A549 (cell line): Measurements from ENCODE around the gene ZSCAN16. TPM values are rescaled to one million over a fixed set of nuclear protein-coding genes. Genes with fewer than 3 reads are reported as not detected.

Experiments
- ATAC-seq, 2 experiments: fragments of 200-7000 bp in 1 of 2; fragments of >200 bp in 1 of 2; cut with Nextera tagmentation in 1 of 2; cut with Tn5 transposase in 1 of 2; 3 replicates each; pipeline versions ENCODE4 v1.8.0 to v1.9.1; 2018 to 2020; ENCODE audit warnings: mild to moderate bottlenecking in 1 of 2, moderate library complexity in 1 of 2
- CTCF ChIA-PET: fragments of 300-600 bp; sonication (Branson Sonifier 250); formaldehyde crosslinking; extraction: SDS; loops from one replicate; lab custom pipeline; 2021; ENCODE audit warnings: antibody characterized with exemption, inconsistent platforms; lab: Yijun Ruan, JAX
- POLR2A ChIA-PET: fragments of 350-600 bp; formaldehyde crosslinking; extraction: SDS; loops from one replicate; lab custom pipeline; 2021; ENCODE audit warnings: antibody characterized with exemption, inconsistent platforms; lab: Yijun Ruan, JAX
- DNase-seq, 2 experiments: peaks; one replicate each; pipeline versions ENCODE4 v3.0.0 to v3.0.0-alpha.2; 2011 to 2016; ENCODE audit warnings: low read depth in 1 of 2, low spot score in 1 of 2
- FAIRE-seq: peaks from 2 replicates; lab custom pipeline; 2011; peaks lifted over from hg19 to GRCh38; lab: Jason Lieb, UNC
- H3K27ac ChIP-seq, 2 experiments: fragments of >200 bp; sonication (Bioruptor Twin); formaldehyde crosslinking; 3 replicates each; pipeline ENCODE4 v1.5.1; 2016 to 2017
- H3K4me1 ChIP-seq: fragments of >200 bp; sonication (Bioruptor Twin); formaldehyde crosslinking; 3 replicates; pipeline ENCODE4 v1.6.1; 2016
- H3K4me2 ChIP-seq: fragments of >200 bp; sonication (Bioruptor Twin); formaldehyde crosslinking; 3 replicates; pipeline ENCODE4 v1.6.1; 2016
- H3K4me3 ChIP-seq: fragments of >200 bp; sonication (Bioruptor Twin); formaldehyde crosslinking; 3 replicates; pipeline ENCODE4 v1.5.1; 2016
- H3K9me3 ChIP-seq: fragments of >200 bp; sonication (Bioruptor Twin); formaldehyde crosslinking; 3 replicates; pipeline ENCODE4 v1.6.1; 2016
- CEBPB ChIP-seq, 2 experiments: fragments of >200 bp in 1 of 2; sonication (Bioruptor Twin) in 1 of 2; formaldehyde crosslinking in 1 of 2; IDR thresholded peaks; 2 replicates each; pipeline ENCODE4 v1.6.1; 2012 to 2016
- CHD2 ChIP-seq: fragments of 150-350 bp; IDR thresholded peaks from 2 replicates; pipeline ENCODE4 v1.6.1; 2014; ENCODE audit warnings: low read length; ENCODE audit not compliant: partially characterized antibody
- EHF ChIP-seq: fragments of 250-450 bp; sonication (Bioruptor Pico); IDR thresholded peaks from 2 replicates; pipeline ENCODE4 v1.5.0; 2020; ENCODE audit warnings: mild to moderate bottlenecking
- EHMT2 ChIP-seq: fragments of 200-600 bp; sonication (generic); IDR thresholded peaks from 2 replicates; pipeline ENCODE4 v1.6.1; 2016; ENCODE audit warnings: antibody characterized with exemption, low read depth, mild to moderate bottlenecking, moderate library complexity
- ESRRA ChIP-seq: fragments of 150-350 bp; IDR thresholded peaks from 2 replicates; pipeline ENCODE4 v1.6.1; 2014; ENCODE audit warnings: mild to moderate bottlenecking, low read length, borderline replicate concordance
- FOSL2 ChIP-seq, 2 experiments: fragments of 450-650 bp in 1 of 2; fragments of >200 bp in 1 of 2; sonication (Bioruptor Twin) in 1 of 2; formaldehyde crosslinking; IDR thresholded peaks; 2 replicates each; pipeline versions ENCODE4 v1.5.0 to v1.6.1; 2016 to 2020; ENCODE audit warnings: mild to moderate bottlenecking in 1 of 2, moderate library complexity in 1 of 2
- FOXS1 ChIP-seq: fragments of 250-450 bp; sonication (Bioruptor Pico); IDR thresholded peaks from 2 replicates; pipeline ENCODE4 v1.5.0; 2020; ENCODE audit warnings: mild to moderate bottlenecking, moderate library complexity
- HMGXB4 ChIP-seq: fragments of 250-450 bp; sonication (Bioruptor Pico); IDR thresholded peaks from 2 replicates; pipeline ENCODE4 v1.5.0; 2021; ENCODE audit warnings: mild to moderate bottlenecking, moderate library complexity, borderline replicate concordance
- HOXA7 ChIP-seq: fragments of 250-450 bp; sonication (Bioruptor Pico); IDR thresholded peaks from 2 replicates; pipeline ENCODE4 v1.5.0; 2020; ENCODE audit warnings: mild to moderate bottlenecking, moderate library complexity
- HOXB13 ChIP-seq: fragments of 250-450 bp; sonication (Bioruptor Pico); IDR thresholded peaks from 2 replicates; pipeline ENCODE4 v1.5.0; 2020; ENCODE audit warnings: low read depth, mild to moderate bottlenecking, moderate library complexity
- KDM1A ChIP-seq: fragments of 200-600 bp; sonication (generic); IDR thresholded peaks from 2 replicates; pipeline ENCODE4 v1.6.1; 2016; ENCODE audit warnings: low read depth, mild to moderate bottlenecking
- KDM5A ChIP-seq: fragments of 200-600 bp; sonication (generic); IDR thresholded peaks from 2 replicates; pipeline ENCODE4 v1.6.1; 2016; ENCODE audit warnings: antibody characterized with exemption, mild to moderate bottlenecking
- MAFK ChIP-seq: fragments of 450-650 bp; IDR thresholded peaks from 2 replicates; pipeline ENCODE4 v1.6.1; 2014; ENCODE audit not compliant: partially characterized antibody
- MAX ChIP-seq: IDR thresholded peaks from 2 replicates; pipeline ENCODE4 v1.6.1; 2012
- MAZ ChIP-seq: fragments of 150-350 bp; IDR thresholded peaks from 2 replicates; pipeline ENCODE4 v1.6.1; 2014; ENCODE audit warnings: antibody characterized with exemption, low read depth, low read length, borderline replicate concordance
- MYC ChIP-seq: IDR thresholded peaks from 2 replicates; pipeline ENCODE4 v1.6.1; 2012; ENCODE audit warnings: mild to moderate bottlenecking, inconsistent platforms, low read length, improper control_type of control experiment, borderline replicate concordance
- NFE2L2 ChIP-seq: fragments of 150-350 bp; conservative IDR thresholded peaks from 2 replicates; pipeline ENCODE4 v1.6.1; 2014; ENCODE audit warnings: low read length
- NPAS2 ChIP-seq: fragments of 250-450 bp; sonication (Bioruptor Pico); IDR thresholded peaks from 2 replicates; pipeline ENCODE4 v1.8.0; 2022; ENCODE audit warnings: mild to moderate bottlenecking, moderate library complexity, borderline replicate concordance
- NR3C1 ChIP-seq: fragments of >200 bp; sonication (Bioruptor Twin); formaldehyde crosslinking; IDR thresholded peaks from 3 replicates; pipeline ENCODE4 v1.6.1; 2017
- POLR2A ChIP-seq: IDR thresholded peaks from 2 replicates; pipeline ENCODE4 v1.6.1; 2012; ENCODE audit warnings: mild to moderate bottlenecking, low read length
- RAD21 ChIP-seq, 2 experiments: fragments of >200 bp in 1 of 2; sonication (Bioruptor Twin) in 1 of 2; formaldehyde crosslinking in 1 of 2; IDR thresholded peaks in 1 of 2; conservative IDR thresholded peaks in 1 of 2; 2 replicates in 1 of 2; 3 replicates in 1 of 2; pipeline ENCODE4 v1.6.1; 2012 to 2018; ENCODE audit warnings: inconsistent platforms in 1 of 2
- RCOR1 ChIP-seq: fragments of 150-350 bp; IDR thresholded peaks from 2 replicates; pipeline ENCODE4 v1.6.1; 2014; ENCODE audit warnings: antibody characterized with exemption, low read length, low read depth
- TFCP2L1 ChIP-seq: fragments of 250-450 bp; sonication (Bioruptor Pico); IDR thresholded peaks from 2 replicates; pipeline ENCODE4 v1.5.0; 2021; ENCODE audit warnings: mild to moderate bottlenecking
- TP53 ChIP-seq: fragments of 250-450 bp; sonication (Bioruptor Pico); IDR thresholded peaks from 2 replicates; pipeline ENCODE4 v1.5.0; 2021; ENCODE audit warnings: mild to moderate bottlenecking, moderate library complexity
- ZFP36 ChIP-seq: fragments of 450-650 bp; IDR thresholded peaks from 2 replicates; pipeline ENCODE4 v1.6.1; 2014; ENCODE audit warnings: borderline replicate concordance; ENCODE audit not compliant: partially characterized antibody
- WGBS: methylation state at CpG from one replicate; pipeline ENCODE4 v1.1.6; 2017; ENCODE audit errors: missing lambda C conversion rate; 5-methylcytosine and 5-hydroxymethylcytosine counted together
- polyA plus RNA-seq, 4 experiments: library from polyadenylated mRNA; depleted of rRNA in 3 of 4; stranded (reverse); fragments of >200 nt; fragmentation: RNase III in 1 of 4; extraction: RNeasy Plus Mini Kit Qiagen cat#74134 plus additional on column Dnase treatment in 1 of 4; gene quantifications; 2 replicates in 3 of 4; 3 replicates in 1 of 4; pipeline ENCODE4 v1.2.3, GENCODE V29; 2011 to 2017
- TF ChIP-seq, protein P1 (sequence below): IDR thresholded peaks from 2 replicates; pipeline ENCODE4 v1.6.1; 2012; ENCODE audit warnings: low read depth, borderline replicate concordance
- TF ChIP-seq, protein P2 (sequence below): fragments of 200-600 bp; sonication (generic); IDR thresholded peaks from 2 replicates; pipeline ENCODE4 v1.6.1; 2016; ENCODE audit warnings: antibody characterized with exemption, mild to moderate bottlenecking, moderate library complexity
- TF ChIP-seq, protein P3 (sequence below): IDR thresholded peaks from 2 replicates; pipeline ENCODE4 v1.6.1; 2012
- TF ChIP-seq, protein P4 (sequence below): fragments of 450-650 bp; IDR thresholded peaks from 2 replicates; pipeline ENCODE4 v1.6.1; 2014; ENCODE audit warnings: antibody characterized with exemption

The ZSCAN16 gene
- polyA plus RNA-seq, 2 of the 4 experiments (the other 2 are of a cell fraction), result 5.7 to 6.0 TPM

DNA sequence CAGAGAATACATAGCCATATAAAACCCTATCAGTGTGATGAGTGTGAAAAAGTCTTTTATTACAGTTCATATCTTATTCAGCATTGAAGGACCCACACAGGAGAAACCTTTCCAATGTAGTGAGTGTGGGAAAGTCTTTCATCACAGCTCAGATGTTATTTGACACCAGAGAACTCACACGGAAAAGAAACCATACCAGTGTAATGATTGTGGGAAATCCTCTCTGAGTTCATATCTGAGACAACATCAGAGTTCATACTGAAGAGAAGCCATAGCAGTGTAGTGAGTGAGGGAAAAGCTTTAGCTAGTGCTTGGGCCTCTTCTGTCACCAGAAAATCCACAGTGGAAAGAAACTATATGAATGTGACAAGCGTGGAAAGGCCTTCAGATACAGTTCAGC lies 8.6 kb upstream of the ZSCAN16 start (continued):
- TF ChIP-seq HMGXB4 (no peak), MYC (no peak), FOXS1 (CRISPR knock-in tag) (no peak), CEBPB (IDR thresholded peaks at IDR 0.05) (no peak)

- ChIA-PET POLR2A (no interaction called here), CTCF (interaction anchor here (1.8 kb wide), 1 partner anchor 13 kb away, joined by 5 read pairs; no protein-coding TSS in a partner anchor)
- FAIRE-seq, result no peak
- 94% methylated on average over 2 of the region's 2 CpGs for WGBS
- Histone ChIP-seq H3K4me3 (no peak overlapping the region), H3K9me3 (no peaks in the 10 kb centered on the region), H3K4me2 (no peak overlapping the region), H3K27ac (no peak overlapping the region), H3K4me1 (no peaks in the 10 kb centered on the region)
- no peak for DNase-seq
- TF ChIP-seq TFCP2L1 (no peak), MAX (no peak), TP53 (CRISPR knock-in tag) (no peak), NR3C1 (no peak), EHMT2 (no peak), MAFK (no peak), RAD21 (conservative IDR thresholded peaks at IDR 0.05 in 1 of 2, IDR thresholded peaks at IDR 0.05 in 1 of 2) (no peak), HOXA7 (CRISPR knock-in tag) (no peak), KDM1A (no peak), FOSL2 (IDR thresholded peaks at IDR 0.05) (no peak), FOSL2 (CRISPR knock-in tag; IDR thresholded peaks at IDR 0.05) (no peak), MAZ (no peak)
- TF ChIP-seq, protein P1, sequence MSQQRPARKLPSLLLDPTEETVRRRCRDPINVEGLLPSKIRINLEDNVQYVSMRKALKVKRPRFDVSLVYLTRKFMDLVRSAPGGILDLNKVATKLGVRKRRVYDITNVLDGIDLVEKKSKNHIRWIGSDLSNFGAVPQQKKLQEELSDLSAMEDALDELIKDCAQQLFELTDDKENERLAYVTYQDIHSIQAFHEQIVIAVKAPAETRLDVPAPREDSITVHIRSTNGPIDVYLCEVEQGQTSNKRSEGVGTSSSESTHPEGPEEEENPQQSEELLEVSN, result no peak
- ATAC-seq, result no peak
These were observed 6.9 kb upstream of the ZSCAN16 start for GRCh38 chr6:28117386-28118050.

- FAIRE-seq (no peak), ATAC-seq (no peak), DNase-seq (no peak)
- Histone ChIP-seq H3K9me3 (no peaks in the 10 kb centered on the region), H3K4me2 (no peak overlapping the region), H3K27ac (no peak overlapping the region), H3K4me1 (no peaks in the 10 kb centered on the region), H3K4me3 (no peak overlapping the region)
- 53% methylated on average over 1 of the region's 1 CpG for WGBS
- POLR2A ChIA-PET, result no interaction called here
- CTCF ChIA-PET, result interaction anchor here (1.8 kb wide), 1 partner anchor 14 kb away, joined by 5 read pairs; no protein-coding TSS in a partner anchor
- TF ChIP-seq EHF (no peak), POLR2A (no peak), KDM1A (no peak), NFE2L2 (no peak), ESRRA (no peak), NPAS2 (no peak), ZFP36 (no peak), HOXB13 (CRISPR knock-in tag) (no peak), TFCP2L1 (no peak), RCOR1 (no peak), KDM5A (no peak), CHD2 (no peak)
- TF ChIP-seq, protein P2, sequence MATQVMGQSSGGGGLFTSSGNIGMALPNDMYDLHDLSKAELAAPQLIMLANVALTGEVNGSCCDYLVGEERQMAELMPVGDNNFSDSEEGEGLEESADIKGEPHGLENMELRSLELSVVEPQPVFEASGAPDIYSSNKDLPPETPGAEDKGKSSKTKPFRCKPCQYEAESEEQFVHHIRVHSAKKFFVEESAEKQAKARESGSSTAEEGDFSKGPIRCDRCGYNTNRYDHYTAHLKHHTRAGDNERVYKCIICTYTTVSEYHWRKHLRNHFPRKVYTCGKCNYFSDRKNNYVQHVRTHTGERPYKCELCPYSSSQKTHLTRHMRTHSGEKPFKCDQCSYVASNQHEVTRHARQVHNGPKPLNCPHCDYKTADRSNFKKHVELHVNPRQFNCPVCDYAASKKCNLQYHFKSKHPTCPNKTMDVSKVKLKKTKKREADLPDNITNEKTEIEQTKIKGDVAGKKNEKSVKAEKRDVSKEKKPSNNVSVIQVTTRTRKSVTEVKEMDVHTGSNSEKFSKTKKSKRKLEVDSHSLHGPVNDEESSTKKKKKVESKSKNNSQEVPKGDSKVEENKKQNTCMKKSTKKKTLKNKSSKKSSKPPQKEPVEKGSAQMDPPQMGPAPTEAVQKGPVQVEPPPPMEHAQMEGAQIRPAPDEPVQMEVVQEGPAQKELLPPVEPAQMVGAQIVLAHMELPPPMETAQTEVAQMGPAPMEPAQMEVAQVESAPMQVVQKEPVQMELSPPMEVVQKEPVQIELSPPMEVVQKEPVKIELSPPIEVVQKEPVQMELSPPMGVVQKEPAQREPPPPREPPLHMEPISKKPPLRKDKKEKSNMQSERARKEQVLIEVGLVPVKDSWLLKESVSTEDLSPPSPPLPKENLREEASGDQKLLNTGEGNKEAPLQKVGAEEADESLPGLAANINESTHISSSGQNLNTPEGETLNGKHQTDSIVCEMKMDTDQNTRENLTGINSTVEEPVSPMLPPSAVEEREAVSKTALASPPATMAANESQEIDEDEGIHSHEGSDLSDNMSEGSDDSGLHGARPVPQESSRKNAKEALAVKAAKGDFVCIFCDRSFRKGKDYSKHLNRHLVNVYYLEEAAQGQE, result no peak
- TF ChIP-seq, protein P3, sequence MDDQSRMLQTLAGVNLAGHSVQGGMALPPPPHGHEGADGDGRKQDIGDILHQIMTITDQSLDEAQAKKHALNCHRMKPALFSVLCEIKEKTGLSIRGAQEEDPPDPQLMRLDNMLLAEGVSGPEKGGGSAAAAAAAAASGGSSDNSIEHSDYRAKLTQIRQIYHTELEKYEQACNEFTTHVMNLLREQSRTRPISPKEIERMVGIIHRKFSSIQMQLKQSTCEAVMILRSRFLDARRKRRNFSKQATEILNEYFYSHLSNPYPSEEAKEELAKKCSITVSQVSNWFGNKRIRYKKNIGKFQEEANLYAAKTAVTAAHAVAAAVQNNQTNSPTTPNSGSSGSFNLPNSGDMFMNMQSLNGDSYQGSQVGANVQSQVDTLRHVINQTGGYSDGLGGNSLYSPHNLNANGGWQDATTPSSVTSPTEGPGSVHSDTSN, result no peak
- TF ChIP-seq, protein P4, sequence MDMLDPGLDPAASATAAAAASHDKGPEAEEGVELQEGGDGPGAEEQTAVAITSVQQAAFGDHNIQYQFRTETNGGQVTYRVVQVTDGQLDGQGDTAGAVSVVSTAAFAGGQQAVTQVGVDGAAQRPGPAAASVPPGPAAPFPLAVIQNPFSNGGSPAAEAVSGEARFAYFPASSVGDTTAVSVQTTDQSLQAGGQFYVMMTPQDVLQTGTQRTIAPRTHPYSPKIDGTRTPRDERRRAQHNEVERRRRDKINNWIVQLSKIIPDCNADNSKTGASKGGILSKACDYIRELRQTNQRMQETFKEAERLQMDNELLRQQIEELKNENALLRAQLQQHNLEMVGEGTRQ, result no peak
These were observed 6.2 kb upstream of the ZSCAN16 start for GRCh38 chr6:28118217-28118616.
